Measurements from ENCODE around the gene PRXL2C. TPM values are rescaled to one million over a fixed set of nuclear protein-coding genes. Genes with fewer than 3 reads are reported as not detected.
"Not testable (repeated sequence)": the region's sequence is repeated elsewhere in the genome, so short reads cannot be mapped to it uniquely, and the experiment has no call there.

Gene PRXL2C
- total RNA-seq, 1 donor from 2014 or later = 17.8 TPM

DNA sequence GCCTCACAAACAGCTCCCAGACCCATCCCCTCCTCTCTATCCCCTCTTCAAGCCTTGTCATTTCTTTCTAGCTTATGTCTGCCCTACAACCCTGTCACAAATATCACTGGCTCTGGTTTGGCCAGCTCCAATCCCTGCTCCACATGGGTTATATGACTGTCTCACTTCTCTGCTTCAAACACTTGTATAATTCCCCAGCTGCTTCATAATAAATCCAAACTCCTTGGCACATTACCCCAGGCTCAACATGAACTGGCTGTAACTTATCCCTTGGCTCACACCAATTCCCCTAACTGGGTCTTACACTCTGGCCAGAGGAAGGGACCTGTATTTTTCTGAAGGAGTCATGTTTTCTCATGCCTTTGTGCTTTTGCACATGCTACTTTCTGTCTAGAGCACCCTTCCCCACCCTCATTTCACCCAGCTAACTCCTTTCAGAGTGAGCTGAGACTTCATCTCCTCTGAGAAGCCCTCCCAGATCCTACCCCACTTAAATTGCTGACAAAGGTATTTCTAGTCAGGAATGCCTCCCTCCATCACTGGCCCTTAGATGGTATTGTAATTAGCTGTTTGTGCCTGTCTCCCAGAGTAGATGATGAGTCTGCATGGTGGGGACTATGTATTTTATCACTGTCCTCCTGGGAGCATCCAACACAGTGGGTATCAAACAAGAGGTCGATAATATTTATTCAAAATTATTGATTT, 5.3 kb downstream of the PRXL2C start:
- no peak for DNase-seq (ENCODE audit: low spot score)

- DNase-seq (ENCODE audit: low spot score) = peak; percentile 23
These were observed 8.8 kb downstream of the PRXL2C start for GRCh38 chr9:96646081-96646991.

DNA sequence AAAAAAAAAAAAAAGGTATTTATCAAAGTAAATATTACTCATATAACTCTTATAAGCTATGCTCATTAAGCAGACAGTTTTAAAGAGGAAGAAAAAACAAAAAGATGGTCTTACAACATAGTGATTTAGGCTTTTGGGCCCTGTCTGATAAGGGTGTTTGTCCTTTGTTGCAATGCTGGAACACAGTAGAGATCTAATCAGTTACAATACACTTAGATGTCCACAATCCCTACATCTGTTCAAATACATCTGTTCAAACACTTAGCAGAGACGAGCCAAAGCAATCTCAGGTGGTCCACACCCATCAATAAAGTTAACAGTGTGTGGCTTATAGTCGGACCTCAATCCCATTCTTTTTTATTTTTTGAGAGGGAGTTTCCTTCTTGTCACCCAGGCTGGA, 11.0 kb downstream of the PRXL2C start:
- no peak for DNase-seq (ENCODE audit: low spot score)

DNA sequence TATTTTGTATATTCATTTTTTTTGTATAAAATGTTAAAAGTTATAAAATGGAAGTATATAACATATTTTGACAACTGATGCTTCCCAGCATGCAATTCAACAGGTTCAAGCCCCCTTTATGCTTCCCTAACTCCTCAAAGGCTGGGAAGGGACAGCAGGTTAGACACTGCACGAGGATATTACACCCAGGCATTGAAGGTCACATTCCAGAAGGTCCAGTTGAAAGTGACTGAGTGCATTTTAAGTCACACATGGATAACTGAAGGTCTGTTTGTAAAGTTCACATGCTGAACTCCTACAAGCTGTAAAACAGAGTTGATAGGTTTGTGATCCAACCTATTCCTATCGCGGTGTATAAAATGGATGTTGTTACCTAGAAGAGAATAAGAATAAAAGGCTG, 13.6 kb downstream of the PRXL2C start:
- DNase-seq (ENCODE audit: low spot score) = no peak

GRCh38 chr9:96638606-96639364, 16.3 kb downstream of the PRXL2C start:
- no peak for DNase-seq (ENCODE audit: low spot score)

DNA sequence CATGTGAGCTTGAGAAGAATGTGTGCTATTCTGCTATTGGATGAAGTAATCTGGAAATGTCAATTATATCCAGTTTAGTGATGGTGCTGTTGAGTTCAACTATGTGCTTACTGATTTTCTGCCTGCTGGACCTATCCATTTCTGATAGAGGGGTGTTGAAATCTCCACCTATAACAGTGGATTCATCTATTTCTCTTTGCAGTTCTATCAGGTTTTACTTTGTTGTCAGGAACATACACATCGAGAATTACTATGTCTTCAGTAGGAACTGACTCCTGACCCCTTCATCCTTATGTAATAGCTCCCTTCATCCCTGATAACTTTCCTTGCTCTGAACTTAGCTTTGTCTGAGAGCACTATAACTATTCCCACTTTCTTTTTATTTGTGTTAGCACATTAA, 18.7 kb downstream of the PRXL2C start:
- no peak for DNase-seq (ENCODE audit: low spot score)

- DNase-seq (ENCODE audit: low spot score) = not testable (repeated sequence)
These were observed 21.5 kb downstream of the PRXL2C start for GRCh38 chr9:96633579-96633978.

- DNase-seq (ENCODE audit: low spot score) = no peak
These were observed 28.2 kb downstream of the PRXL2C start for GRCh38 chr9:96626912-96627311.

- DNase-seq (ENCODE audit: low spot score) = no peak
These were observed 33.5 kb downstream of the PRXL2C start for GRCh38 chr9:96621618-96622017.

DNA sequence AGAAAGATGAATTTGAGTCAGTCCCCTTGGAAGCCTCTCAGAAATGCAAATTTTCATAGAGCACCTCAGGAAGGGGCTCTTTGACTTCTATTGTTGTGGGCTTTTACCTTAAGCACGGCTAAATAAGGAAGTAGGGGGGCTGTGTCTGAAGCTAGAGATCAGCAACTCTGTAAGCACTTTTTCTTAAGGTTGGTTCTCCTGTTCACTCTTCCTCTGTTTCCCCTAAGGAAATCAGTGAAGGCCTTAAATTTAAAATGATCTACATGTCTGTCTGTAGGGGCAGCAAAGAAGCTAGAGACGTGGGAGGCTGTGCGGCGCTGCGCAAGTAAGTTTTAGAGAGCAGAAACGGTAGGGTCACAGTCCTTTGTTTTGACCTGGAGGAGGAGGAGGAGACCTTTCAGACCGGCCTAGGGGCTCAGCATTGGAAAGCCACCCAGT, 34.3 kb downstream of the PRXL2C start:
- peak; percentile 12 for DNase-seq (ENCODE audit: low spot score)

GRCh38 chr9:96620181-96620514, 35.0 kb downstream of the PRXL2C start:
- no peak for DNase-seq (ENCODE audit: low spot score)

- peak; percentile 86 for DNase-seq (ENCODE audit: low spot score)
These were observed 35.5 kb downstream of the PRXL2C start, which contains the start of gene CDC14B for GRCh38 chr9:96619491-96620180. Gene CDC14B, minus strand, starts transcription at chr9:96619843. Its CDS starts 465 bp downstream, at chr9:96619378.

DNA sequence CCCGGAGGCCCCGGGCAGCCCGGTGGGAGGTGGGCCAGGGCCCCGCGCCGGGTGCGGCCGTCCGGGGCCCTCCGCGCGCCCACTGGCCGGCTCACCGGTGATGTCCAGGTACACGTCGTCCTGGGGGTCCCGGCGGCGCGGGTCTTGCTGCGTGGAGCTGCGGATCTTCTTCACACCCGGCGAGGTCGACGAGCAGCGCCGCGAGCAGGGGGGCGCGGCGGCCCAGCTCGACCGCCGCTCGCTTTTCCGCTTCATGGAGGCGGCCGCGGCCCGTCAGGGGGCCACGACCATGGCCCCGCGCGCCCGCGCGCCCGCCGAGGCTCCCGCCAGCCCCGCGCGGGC, 36.0 kb downstream of the PRXL2C start:
- no peak for DNase-seq (ENCODE audit: low spot score)

GRCh38 chr9:96618209-96619123, 36.7 kb downstream of the PRXL2C start:
- peak; percentile 20 for DNase-seq (ENCODE audit: low spot score)

- DNase-seq (ENCODE audit: low spot score) = no peak
These were observed 37.5 kb downstream of the PRXL2C start for GRCh38 chr9:96617439-96618185.

DNA sequence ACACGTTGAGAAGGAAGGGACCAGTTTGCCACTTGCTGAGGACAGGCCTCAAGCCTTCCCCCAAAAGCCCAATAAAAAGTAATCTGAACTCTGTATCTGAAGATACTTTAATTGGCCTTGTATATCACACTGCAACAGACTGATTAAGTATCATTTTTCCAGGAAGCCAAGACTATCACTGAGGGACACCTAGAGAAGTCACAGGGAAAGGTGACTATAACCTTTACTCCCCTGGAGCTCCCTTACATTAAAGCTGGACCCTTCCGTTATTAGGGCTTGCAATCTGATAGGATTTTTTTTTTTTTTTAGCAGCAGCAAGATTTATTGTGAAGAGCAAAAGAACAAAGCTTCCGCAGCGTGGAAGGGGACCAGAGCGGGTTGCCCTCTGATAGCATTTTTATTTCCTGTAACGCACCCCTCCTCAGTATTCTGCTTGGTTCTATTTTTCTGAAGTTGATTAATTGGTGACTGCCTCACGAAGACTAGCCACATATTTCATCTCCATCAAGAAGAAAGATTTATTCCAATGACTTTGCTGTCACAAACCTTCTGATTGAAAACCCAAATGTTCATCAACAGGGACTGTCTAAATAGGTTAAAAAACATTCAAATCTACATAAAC, 38.2 kb downstream of the PRXL2C start:
- no peak for DNase-seq (ENCODE audit: low spot score)

- DNase-seq (ENCODE audit: low spot score) = no peak
These were observed 39.7 kb downstream of the PRXL2C start for GRCh38 chr9:96615411-96615810.

DNA sequence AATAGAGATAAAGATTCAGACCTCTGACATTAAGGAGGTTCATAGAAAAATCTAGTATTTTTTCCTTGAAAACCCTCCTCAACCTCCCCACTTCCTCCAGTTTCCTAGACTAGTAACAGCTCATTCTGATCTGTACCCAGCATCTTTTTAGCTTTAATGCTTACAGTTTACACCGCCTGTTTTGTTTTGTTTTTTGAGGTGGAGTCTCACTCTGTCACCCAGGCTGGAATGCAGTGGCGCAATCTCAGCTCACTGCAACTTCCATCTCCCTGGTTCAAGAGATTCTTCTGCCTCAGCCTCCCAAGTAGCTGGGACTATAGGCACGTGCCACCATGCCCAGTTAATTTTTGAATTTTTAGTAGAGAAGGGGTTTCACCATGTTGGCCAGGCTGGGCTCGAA, 40.5 kb downstream of the PRXL2C start:
- DNase-seq (ENCODE audit: low spot score) = not testable (repeated sequence)

DNA sequence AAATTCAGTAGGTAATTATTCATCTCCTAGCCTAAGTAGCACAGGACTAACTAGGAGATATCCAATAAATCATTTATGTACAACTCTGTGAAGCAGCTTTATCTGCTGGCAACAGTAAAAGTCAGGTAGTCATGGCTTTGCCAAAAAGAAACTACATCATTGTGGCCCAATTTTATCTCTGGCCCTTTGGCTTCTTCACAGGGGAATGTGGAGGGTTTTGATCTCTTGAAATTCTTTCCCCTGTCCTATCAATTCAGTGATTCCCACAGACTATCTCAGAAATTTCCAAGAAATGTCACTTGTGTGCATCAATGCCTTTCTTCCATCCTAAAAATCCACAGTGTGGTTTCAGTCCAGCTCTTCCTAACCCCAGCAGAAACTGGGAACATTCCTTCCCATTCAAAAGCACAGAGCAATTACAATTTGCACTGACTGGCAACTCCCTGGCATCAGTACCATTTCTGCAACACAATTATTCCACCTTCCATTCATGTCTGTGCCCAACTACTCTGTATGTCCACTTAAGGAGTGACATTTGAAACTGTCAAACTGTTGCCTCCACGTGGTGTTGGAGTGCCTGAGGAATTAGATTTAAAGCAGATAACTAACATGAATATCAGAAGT, 42.0 kb downstream of the PRXL2C start:
- no peak for DNase-seq (ENCODE audit: low spot score)

Measured in umbilical cord (tissue), 2 donors.